Spleen (tissue), 11 donors: ENCODE data around the gene ADAP1. TPM values are rescaled to one million over a fixed set of nuclear protein-coding genes. Genes with fewer than 3 reads are reported as not detected.

ENCODE experiments used
- DNase-seq: peaks from one replicate; pipeline ENCODE4 v3.0.0-alpha.2; 2020
- H3K27ac ChIP-seq, 8 donors: fragments of 200-600 bp; sonication (generic) in 7 of 8; 1 replicate in 4 of 8; 2 replicates in 4 of 8; pipeline versions ENCODE4 v1.5.0 to v1.8.0; 2016 to 2021; ENCODE audit warnings: inconsistent platforms in 4 of 8, mild to moderate bottlenecking in 4 of 8, moderate library complexity in 1 of 8
- H3K27me3 ChIP-seq, 7 donors: fragments of 200-600 bp; sonication (generic) in 6 of 7; replicated peaks in 1 of 7; 1 replicate in 4 of 7; 2 replicates in 3 of 7; pipeline versions ENCODE4 v1.5.0 to v1.8.0; 2016 to 2021; ENCODE audit warnings: inconsistent platforms in 3 of 7, mild to moderate bottlenecking in 1 of 7
- H3K36me3 ChIP-seq, 6 donors: fragments of 200-600 bp; sonication (generic) in 5 of 6; 1 replicate in 4 of 6; 2 replicates in 2 of 6; pipeline versions ENCODE4 v1.5.0 to v1.8.0; 2016 to 2021; ENCODE audit warnings: inconsistent platforms in 2 of 6
- H3K4me1 ChIP-seq, 6 donors: fragments of 200-600 bp; sonication (generic) in 5 of 6; 1 replicate in 3 of 6; 2 replicates in 3 of 6; pipeline versions ENCODE4 v1.5.0 to v1.8.0; 2016 to 2021; ENCODE audit warnings: inconsistent platforms in 3 of 6
- H3K4me3 ChIP-seq, 8 donors: fragments of 200-600 bp; sonication (generic) in 7 of 8; 1 replicate in 4 of 8; 2 replicates in 4 of 8; pipeline versions ENCODE4 v1.5.0 to v1.8.0; 2016 to 2021; ENCODE audit warnings: inconsistent platforms in 4 of 8, mild to moderate bottlenecking in 4 of 8, moderate library complexity in 2 of 8
- H3K9me3 ChIP-seq, 8 donors: fragments of 200-600 bp; sonication (generic) in 7 of 8; 1 replicate in 4 of 8; 2 replicates in 4 of 8; pipeline versions ENCODE4 v1.5.0 to v1.8.0; 2016 to 2021; ENCODE audit warnings: inconsistent platforms in 4 of 8
- POLR2A ChIP-seq, 3 donors: fragments of 450-650 bp; IDR thresholded peaks; one replicate each; pipeline ENCODE4 v1.5.1; 2017; ENCODE audit warnings: antibody characterized with exemption in 3 of 3, mild to moderate bottlenecking in 1 of 3
- POLR2AphosphoS5 ChIP-seq, 3 donors: sonication (generic); formaldehyde crosslinking; IDR thresholded peaks; one replicate each; pipeline ENCODE4 v1.5.1; 2017; ENCODE audit warnings: antibody characterized with exemption in 3 of 3
- WGBS, 5 donors: extraction: QIAGEN DNeasy Blood & Tissue Kit in 3 of 5; methylation state at CpG; one replicate each; pipeline versions ENCODE4 v1.1.5 to v1.1.7; 2013 to 2018; 5-methylcytosine and 5-hydroxymethylcytosine counted together
- intact Hi-C: fragments of 100-400 bp; cut with DNase I; formaldehyde crosslinking; loops from one replicate; pipeline ENCODE4 v1.15.0; 2023; ENCODE audit warnings: low total_unique reads
- polyA plus RNA-seq, 3 donors: library from polyadenylated mRNA; stranded (reverse); fragments of 200-250 nt; gene quantifications; one replicate each; pipeline ENCODE4 v1.2.1, GENCODE V29; 2013
- total RNA-seq, 7 donors: library from RNA; depleted of rRNA in 3 of 7; stranded (reverse); fragments of >200 nt in 3 of 7; fragmentation: NEBNext Ultra II Directional in 4 of 7; extraction: Animal tissue kit (Norgen Biotek cat#: 25700) in 4 of 7; gene quantifications; one replicate each; pipeline versions ENCODE4 v1.1.0 to v1.2.1, GENCODE V29; 2016 to 2021
- TF ChIP-seq, protein P1 (sequence below), 11 experiments: fragments of 200-600 bp in 7 of 11; fragments of 450-650 bp in 4 of 11; sonication (generic) in 4 of 11; IDR thresholded peaks in 8 of 11; conservative IDR thresholded peaks in 3 of 11; 1 replicate in 7 of 11; 2 replicates in 4 of 11; pipeline versions ENCODE4 v1.4.0 to v1.8.0; 2016 to 2021; ENCODE audit warnings: antibody characterized with exemption in 11 of 11, inconsistent platforms in 4 of 11, mild to moderate bottlenecking in 1 of 11
- donor health status: healthy with polysubstance abuse.
- donor health status: DM: no; HTN: no; CAD: no; lungs with moderate emphysema.
- donor health status: DM: no; HTN: no; CAD: no.
- donor health status: Bipolar disorder and iron deficiency.
- donor health status: healthy.
- donor health status: DM: no; HTN: no; CAD: no.
- donor health status: DM: yes; HTN: yes; CAD: no.

Gene ADAP1
- total and polyA plus RNA-seq, 10 donors = 8.7 to 38.6 (median 22.7) TPM

DNA sequence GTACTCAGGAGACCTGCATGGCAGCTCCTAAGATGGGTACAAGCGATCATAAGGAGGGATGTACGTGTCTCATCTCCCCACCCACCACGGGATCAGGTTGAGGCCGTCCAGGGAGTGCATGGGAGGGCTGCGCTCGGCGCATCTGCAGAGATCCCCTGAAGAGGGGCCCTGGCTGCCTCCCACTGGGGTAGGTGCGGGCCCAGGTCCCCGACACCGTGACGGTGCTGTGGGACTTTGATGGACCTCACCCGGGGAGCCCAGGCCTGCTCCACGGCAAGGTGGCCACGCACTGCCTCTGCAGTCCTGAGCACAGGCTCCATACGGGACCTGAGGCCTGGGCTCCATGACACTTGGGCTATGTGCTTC, 65.5 kb downstream of the ADAP1 start:
- H3K36me3 ChIP-seq = peaks cover 3 to 77% (median 60%) of the 10 kb centered on the region in 6 donors
- TF ChIP-seq POLR2A (IDR thresholded peaks at IDR 0.05) (no peak), POLR2AphosphoS5 (IDR thresholded peaks at IDR 0.05) (no peak)
- TF ChIP-seq, protein P1, sequence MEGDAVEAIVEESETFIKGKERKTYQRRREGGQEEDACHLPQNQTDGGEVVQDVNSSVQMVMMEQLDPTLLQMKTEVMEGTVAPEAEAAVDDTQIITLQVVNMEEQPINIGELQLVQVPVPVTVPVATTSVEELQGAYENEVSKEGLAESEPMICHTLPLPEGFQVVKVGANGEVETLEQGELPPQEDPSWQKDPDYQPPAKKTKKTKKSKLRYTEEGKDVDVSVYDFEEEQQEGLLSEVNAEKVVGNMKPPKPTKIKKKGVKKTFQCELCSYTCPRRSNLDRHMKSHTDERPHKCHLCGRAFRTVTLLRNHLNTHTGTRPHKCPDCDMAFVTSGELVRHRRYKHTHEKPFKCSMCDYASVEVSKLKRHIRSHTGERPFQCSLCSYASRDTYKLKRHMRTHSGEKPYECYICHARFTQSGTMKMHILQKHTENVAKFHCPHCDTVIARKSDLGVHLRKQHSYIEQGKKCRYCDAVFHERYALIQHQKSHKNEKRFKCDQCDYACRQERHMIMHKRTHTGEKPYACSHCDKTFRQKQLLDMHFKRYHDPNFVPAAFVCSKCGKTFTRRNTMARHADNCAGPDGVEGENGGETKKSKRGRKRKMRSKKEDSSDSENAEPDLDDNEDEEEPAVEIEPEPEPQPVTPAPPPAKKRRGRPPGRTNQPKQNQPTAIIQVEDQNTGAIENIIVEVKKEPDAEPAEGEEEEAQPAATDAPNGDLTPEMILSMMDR (IDR thresholded peaks at IDR 0.05 in 8 of 11, conservative IDR thresholded peaks at IDR 0.05 in 3 of 11) = no peak
- H3K27me3 ChIP-seq = no peaks in the 10 kb centered on the region
- intact Hi-C loops = no loop called here
- WGBS, 5 donors = 86 to 98% (median 92%) methylated on average over 8 to 15 of the region's 15 CpGs
- peak; percentile 64 for DNase-seq
- peaks cover 0 to 30% (median 18%) of the 10 kb centered on the region in 6 donors for H3K4me1 ChIP-seq
- no peaks in the 10 kb centered on the region for H3K9me3 ChIP-seq
- no peak overlapping the region for H3K27ac ChIP-seq
- H3K4me3 ChIP-seq = no peak overlapping the region

- TF ChIP-seq POLR2AphosphoS5 (IDR thresholded peaks at IDR 0.05) (peak; percentile 12 to 22 (median 20)), POLR2A (IDR thresholded peaks at IDR 0.05) (no peak)
- TF ChIP-seq, protein P1 (IDR thresholded peaks at IDR 0.05 in 8 of 11, conservative IDR thresholded peaks at IDR 0.05 in 3 of 11) = no peak
- WGBS, 5 donors = 89 to 94% (median 91%) methylated on average over 35 to 43 of the region's 43 CpGs
- intact Hi-C loops = no loop called here
- no peak overlapping the region for H3K27ac ChIP-seq
- H3K36me3 ChIP-seq = peaks cover 3 to 77% (median 54%) of the 10 kb centered on the region in 6 donors
- no peaks in the 10 kb centered on the region for H3K9me3 ChIP-seq
- H3K4me1 ChIP-seq = peaks cover 3 to 36% (median 22%) of the 10 kb centered on the region in 6 donors
- peak; percentile 63 for DNase-seq
- H3K27me3 ChIP-seq = no peaks in the 10 kb centered on the region
- H3K4me3 ChIP-seq = no peak overlapping the region
These were observed 66.1 kb downstream of the ADAP1 start for GRCh38 chr7:888081-889024.

GRCh38 chr7:887488-887820, 67.0 kb downstream of the ADAP1 start:
- H3K4me1 ChIP-seq = peaks cover 4 to 45% (median 29%) of the 10 kb centered on the region in 6 donors
- H3K27me3 ChIP-seq = no peaks in the 10 kb centered on the region
- H3K36me3 ChIP-seq = peaks cover 3 to 75% (median 54%) of the 10 kb centered on the region in 6 donors
- no peak overlapping the region for H3K27ac ChIP-seq
- intact Hi-C loops = no loop called here
- TF ChIP-seq, protein P1 (IDR thresholded peaks at IDR 0.05 in 8 of 11, conservative IDR thresholded peaks at IDR 0.05 in 3 of 11) = no peak
- TF ChIP-seq POLR2AphosphoS5 (IDR thresholded peaks at IDR 0.05) (no peak), POLR2A (IDR thresholded peaks at IDR 0.05) (no peak)
- no peak overlapping the region for H3K4me3 ChIP-seq
- no peaks in the 10 kb centered on the region for H3K9me3 ChIP-seq
- DNase-seq = peak; percentile 66
- 92 to 98% (median 96%) methylated on average over 5 to 18 of the region's 18 CpGs for WGBS, 5 donors
